NB4 (cell line): ENCODE data around the gene TMEM200A.

Experiments
- DNase-seq: peaks from one replicate; pipeline ENCODE4 v3.0.0; 2010; ENCODE audit warnings: low read depth
- H3K4me3 ChIP-seq: one replicate; pipeline ENCODE4 v1.5.1; 2011; ENCODE audit warnings: mild to moderate bottlenecking, low read depth, low read length, moderate library complexity
- CTCF ChIP-seq: IDR thresholded peaks from one replicate; pipeline ENCODE4 v1.5.1; 2012; ENCODE audit warnings: low read depth, low read length
- MAX ChIP-seq: IDR thresholded peaks from 2 replicates; pipeline ENCODE4 v1.6.1; 2011; ENCODE audit warnings: low read depth, low read length
- MYC ChIP-seq: IDR thresholded peaks from 2 replicates; pipeline ENCODE4 v1.6.1; 2011; ENCODE audit warnings: low read depth, low read length
- POLR2A ChIP-seq: IDR thresholded peaks from 2 replicates; pipeline ENCODE4 v1.6.1; 2011; ENCODE audit warnings: mild to moderate bottlenecking; ENCODE audit not compliant: insufficient read length; ENCODE audit errors: extremely low read depth

TMEM200A gene

GRCh38 chr6:130405549-130405948 lies 39.7 kb downstream of the TMEM200A start:
- H3K4me3 ChIP-seq, result no peak overlapping the region
- no peak for DNase-seq
- TF ChIP-seq CTCF (no peak), POLR2A (no peak), MAX (no peak), MYC (no peak)

GRCh38 chr6:130407032-130407431 lies 41.2 kb downstream of the TMEM200A start:
- TF ChIP-seq MYC (no peak), CTCF (no peak), POLR2A (no peak), MAX (no peak)
- H3K4me3 ChIP-seq, result no peak overlapping the region
- DNase-seq, result no peak

- H3K4me3 ChIP-seq, result no peak overlapping the region
- no peak for DNase-seq
- no peak for TF ChIP-seq POLR2A
Observed at GRCh38 chr6:130409418-130410100, 43.7 kb downstream of the TMEM200A start.

GRCh38 chr6:130411481-130411880 lies 45.7 kb downstream of the TMEM200A start:
- H3K4me3 ChIP-seq, result no peak overlapping the region
- TF ChIP-seq MAX (no peak), CTCF (no peak), POLR2A (no peak), MYC (no peak)

GRCh38 chr6:130412556-130413290 lies 46.9 kb downstream of the TMEM200A start:
- no peak overlapping the region for H3K4me3 ChIP-seq
- TF ChIP-seq MAX (no peak), CTCF (no peak), POLR2A (no peak), MYC (no peak)
- no peak for DNase-seq

More at GRCh38 chr6:130411481-130411880, 45.7 kb downstream of the TMEM200A start:
- DNase-seq, result no peak

GRCh38 chr6:130417951-130418350 lies 52.1 kb downstream of the TMEM200A start:
- TF ChIP-seq MYC (no peak), POLR2A (no peak), CTCF (no peak), MAX (no peak)
- H3K4me3 ChIP-seq, result no peak overlapping the region
- no peak for DNase-seq
